Lower leg skin (tissue), 4 donors: ENCODE results near the gene DYDC2. TPM values are rescaled to one million over a fixed set of nuclear protein-coding genes. Genes with fewer than 3 reads are reported as not detected.

ENCODE experiments used
- DNase-seq, 2 donors: peaks; one replicate each; pipeline ENCODE4 v3.0.0-alpha.2; 2019; ENCODE audit warnings: low spot score in 2 of 2
- H3K4me3 ChIP-seq: fragments of 200-600 bp; sonication (generic); 2 replicates; pipeline ENCODE4 v1.5.1; 2017; ENCODE audit warnings: mild to moderate bottlenecking, low read depth; ENCODE audit not compliant: poor library complexity, severe bottlenecking
- POLR2A ChIP-seq, 2 donors: fragments of 450-650 bp; IDR thresholded peaks; one replicate each; pipeline ENCODE4 v1.6.1; 2016 to 2017; ENCODE audit warnings: antibody characterized with exemption in 2 of 2, mild to moderate bottlenecking in 1 of 2, moderate library complexity in 1 of 2
- WGBS, 2 donors: methylation state at CpG; one replicate each; pipeline ENCODE4 v1.1.5; 2018; 5-methylcytosine and 5-hydroxymethylcytosine counted together
- intact Hi-C: fragments of 100-400 bp; cut with DNase I; formaldehyde crosslinking; loops from one replicate; pipeline ENCODE4 v1.15.0; 2023; ENCODE audit warnings: low total_unique reads
- total RNA-seq, 4 donors: library from RNA; depleted of rRNA; stranded (reverse); fragments of >200 nt; gene quantifications; one replicate each; pipeline ENCODE4 v1.1.0, GENCODE V29; 2016
- TF ChIP-seq, protein P1 (sequence below), 3 donors: fragments of 450-650 bp; IDR thresholded peaks; one replicate each; pipeline ENCODE4 v1.5.1; 2016; ENCODE audit warnings: antibody characterized with exemption in 3 of 3, mild to moderate bottlenecking in 3 of 3, moderate library complexity in 2 of 3

The DYDC2 gene
- total RNA-seq, 4 donors from 2014 or later: 0.42 TPM; not detected in 3

DNA sequence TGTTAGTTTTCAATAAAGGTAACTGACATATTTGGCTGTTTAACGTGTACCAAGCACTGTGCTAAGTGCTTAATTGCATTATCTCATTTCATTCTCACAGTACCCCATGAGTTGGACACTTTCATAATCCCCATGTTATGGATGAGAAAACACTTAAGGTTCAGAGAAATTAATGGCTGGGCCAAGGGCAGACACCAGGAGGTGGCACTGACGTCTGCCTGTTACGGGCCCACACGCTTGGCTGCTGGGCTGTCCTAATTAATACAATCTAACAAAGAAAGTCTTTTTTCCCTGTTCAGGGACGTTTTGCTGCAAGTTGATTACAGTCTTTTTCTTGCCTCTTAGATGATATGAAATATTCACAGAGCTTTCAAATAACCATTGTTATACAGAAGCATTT, 16.1 kb downstream of the DYDC2 start:
- TF ChIP-seq POLR2A (IDR thresholded peaks at IDR 0.05): no peak
- TF ChIP-seq, protein P1, sequence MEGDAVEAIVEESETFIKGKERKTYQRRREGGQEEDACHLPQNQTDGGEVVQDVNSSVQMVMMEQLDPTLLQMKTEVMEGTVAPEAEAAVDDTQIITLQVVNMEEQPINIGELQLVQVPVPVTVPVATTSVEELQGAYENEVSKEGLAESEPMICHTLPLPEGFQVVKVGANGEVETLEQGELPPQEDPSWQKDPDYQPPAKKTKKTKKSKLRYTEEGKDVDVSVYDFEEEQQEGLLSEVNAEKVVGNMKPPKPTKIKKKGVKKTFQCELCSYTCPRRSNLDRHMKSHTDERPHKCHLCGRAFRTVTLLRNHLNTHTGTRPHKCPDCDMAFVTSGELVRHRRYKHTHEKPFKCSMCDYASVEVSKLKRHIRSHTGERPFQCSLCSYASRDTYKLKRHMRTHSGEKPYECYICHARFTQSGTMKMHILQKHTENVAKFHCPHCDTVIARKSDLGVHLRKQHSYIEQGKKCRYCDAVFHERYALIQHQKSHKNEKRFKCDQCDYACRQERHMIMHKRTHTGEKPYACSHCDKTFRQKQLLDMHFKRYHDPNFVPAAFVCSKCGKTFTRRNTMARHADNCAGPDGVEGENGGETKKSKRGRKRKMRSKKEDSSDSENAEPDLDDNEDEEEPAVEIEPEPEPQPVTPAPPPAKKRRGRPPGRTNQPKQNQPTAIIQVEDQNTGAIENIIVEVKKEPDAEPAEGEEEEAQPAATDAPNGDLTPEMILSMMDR (IDR thresholded peaks at IDR 0.05): no peak
- WGBS, 2 donors: 79 to 81% methylated on average over 5 of the region's 5 CpGs
- intact Hi-C loops: no loop called here

DNA sequence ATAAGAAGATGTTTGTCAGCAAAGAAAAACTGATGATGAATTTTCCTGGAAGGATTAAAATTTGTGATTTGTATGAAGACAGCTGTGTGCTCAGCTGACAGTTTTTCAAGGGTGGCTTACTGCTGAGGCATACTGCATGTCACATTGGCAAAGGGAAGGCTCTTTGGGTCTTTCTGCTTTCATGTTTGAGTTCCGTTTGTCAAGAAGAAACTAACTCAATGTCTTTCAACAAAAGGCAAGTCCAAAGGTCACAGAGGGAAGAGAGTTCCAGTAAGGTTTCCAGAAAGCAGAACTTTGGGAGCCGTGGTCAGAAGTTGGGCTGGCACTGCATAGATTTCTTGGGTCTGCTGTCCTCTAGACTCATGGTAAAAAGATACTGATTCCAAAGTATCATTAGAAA, 16.9 kb downstream of the DYDC2 start:
- TF ChIP-seq, protein P1 (IDR thresholded peaks at IDR 0.05): no peak
- TF ChIP-seq POLR2A (IDR thresholded peaks at IDR 0.05): no peak
- H3K4me3 ChIP-seq: no peak overlapping the region
- WGBS, 2 donors: 73 to 81% methylated on average over 2 of the region's 2 CpGs
- no peak for DNase-seq
- intact Hi-C loops: no loop called here

More for the DNA sequence above, 16.1 kb downstream of the DYDC2 start:
- no peak for DNase-seq
- H3K4me3 ChIP-seq: no peak overlapping the region

DNA sequence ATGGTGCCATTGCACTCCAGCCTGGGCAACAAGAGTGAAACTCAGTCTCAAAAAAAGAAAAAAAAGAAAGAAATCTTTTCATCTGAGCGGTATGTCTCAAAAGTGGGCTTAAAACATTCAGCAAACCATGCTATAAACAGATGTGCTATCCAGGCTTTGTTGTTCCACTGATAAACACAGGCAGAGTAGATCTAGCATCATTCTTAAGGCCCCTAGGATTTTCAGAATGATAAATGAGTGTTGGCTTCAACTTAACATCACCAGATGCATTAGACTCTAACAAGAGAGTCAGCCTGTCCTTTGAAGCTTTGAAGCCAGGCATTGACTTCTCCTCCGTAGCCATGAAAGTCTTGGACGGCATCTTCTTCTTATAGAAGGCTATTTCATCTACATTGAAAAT, 23.1 kb downstream of the DYDC2 start:
- DNase-seq: no peak
- 29 to 70% methylated on average over 2 to 3 of the region's 3 CpGs for WGBS, 2 donors
- no peak for TF ChIP-seq POLR2A (IDR thresholded peaks at IDR 0.05)
- TF ChIP-seq, protein P1 (IDR thresholded peaks at IDR 0.05): no peak
- H3K4me3 ChIP-seq: no peak overlapping the region
- intact Hi-C loops: loop anchor here (10.0 kb wide), 1 partner anchor 135 kb away; no protein-coding TSS in a partner anchor

DNA sequence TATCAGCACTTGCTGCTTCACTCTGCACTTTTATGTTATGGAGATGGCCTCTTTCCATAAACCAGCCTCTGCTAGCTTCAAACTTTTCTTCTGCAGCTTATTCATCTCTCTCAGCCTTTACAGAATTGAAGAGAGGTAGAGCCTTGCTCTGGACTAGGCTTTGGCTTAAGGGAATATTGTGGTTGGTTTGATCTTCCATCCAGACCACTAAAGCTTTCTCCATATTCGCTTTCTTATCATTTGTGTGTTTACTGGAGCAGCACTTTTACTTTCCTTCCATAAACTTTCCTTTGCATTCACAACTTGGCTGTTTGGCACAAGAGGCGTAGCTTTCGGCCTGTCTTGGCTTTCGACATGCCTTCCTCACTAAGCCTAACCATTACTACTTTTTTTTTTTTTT, 23.6 kb downstream of the DYDC2 start:
- no peak for DNase-seq
- intact Hi-C loops: loop anchor here (10.0 kb wide), 1 partner anchor 135 kb away; no protein-coding TSS in a partner anchor
- 87% methylated on average over 4 of the region's 4 CpGs for WGBS, 2 donors
- no peak overlapping the region for H3K4me3 ChIP-seq
- TF ChIP-seq POLR2A (IDR thresholded peaks at IDR 0.05): no peak
- TF ChIP-seq, protein P1 (IDR thresholded peaks at IDR 0.05): no peak

DNA sequence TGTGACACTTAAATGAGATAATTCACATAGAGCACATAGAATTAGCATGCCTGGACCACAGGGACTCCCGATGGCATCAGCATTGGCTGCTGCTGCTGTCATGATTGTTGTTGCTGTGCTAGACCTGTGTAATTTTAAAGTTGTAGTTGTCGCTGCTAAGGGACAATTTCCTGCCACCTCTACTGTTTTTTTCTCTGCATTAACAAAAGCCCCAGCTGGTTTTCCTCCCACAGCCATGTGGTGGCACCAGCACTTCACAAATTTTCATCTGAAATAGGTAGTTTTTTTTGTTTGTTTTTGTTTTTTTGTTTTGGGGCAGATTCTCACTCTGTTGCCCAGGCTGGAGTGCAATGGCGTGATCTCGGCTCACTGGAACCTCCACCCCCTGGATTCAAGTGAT, 26.4 kb downstream of the DYDC2 start:
- 10 to 13% methylated on average over 4 of the region's 4 CpGs for WGBS, 2 donors
- intact Hi-C loops: loop anchor here (10.0 kb wide), 1 partner anchor 132 kb away; no protein-coding TSS in a partner anchor
- DNase-seq: no peak
- H3K4me3 ChIP-seq: no peak overlapping the region
- TF ChIP-seq, protein P1 (IDR thresholded peaks at IDR 0.05): no peak
- TF ChIP-seq POLR2A (IDR thresholded peaks at IDR 0.05): no peak

DNA sequence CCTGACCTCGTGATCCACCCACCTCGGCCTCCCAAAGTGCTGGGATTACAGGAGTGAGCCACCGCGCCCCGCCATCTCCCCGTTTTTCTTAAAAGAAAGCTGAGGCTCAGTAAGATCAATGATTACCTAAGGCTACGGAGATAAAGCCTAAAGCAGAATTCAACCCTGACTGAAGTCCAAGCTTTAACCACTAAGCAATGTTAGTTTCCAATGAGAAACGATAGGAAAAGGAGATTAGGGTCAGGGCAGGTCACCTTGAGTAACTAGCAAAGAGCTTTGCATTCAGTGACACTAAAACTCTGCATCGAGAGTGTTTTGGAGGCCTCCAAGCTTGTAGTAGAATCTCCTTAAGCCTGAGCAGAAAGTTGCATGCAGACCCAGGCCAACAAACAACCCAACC, 34.2 kb downstream of the DYDC2 start:
- 83 to 94% methylated on average over 9 of the region's 9 CpGs for WGBS, 2 donors
- TF ChIP-seq, protein P1 (IDR thresholded peaks at IDR 0.05): no peak
- no peak for TF ChIP-seq POLR2A (IDR thresholded peaks at IDR 0.05)
- no peak for DNase-seq
- intact Hi-C loops: no loop called here
- no peak overlapping the region for H3K4me3 ChIP-seq
